ENCODE results near the gene HIRIP3.

The HIRIP3 gene

GRCh38 chr16:29959293-29959692, 36.1 kb downstream of the HIRIP3 start:
- DNase-seq (ENCODE audit: low spot score), result no peak
- TF ChIP-seq CTCF (IDR thresholded peaks at IDR 0.05; ENCODE audit: extremely low read depth, missing control alignments), result no peak

GRCh38 chr16:29958756-29959155, 36.7 kb downstream of the HIRIP3 start:
- no peak for DNase-seq (ENCODE audit: low spot score)
- no peak for TF ChIP-seq CTCF (IDR thresholded peaks at IDR 0.05; ENCODE audit: extremely low read depth, missing control alignments)

- DNase-seq (ENCODE audit: low spot score), result no peak
- TF ChIP-seq CTCF (IDR thresholded peaks at IDR 0.05; ENCODE audit: extremely low read depth, missing control alignments), result no peak
Observed at GRCh38 chr16:29951625-29952365, 43.6 kb downstream of the HIRIP3 start.

- DNase-seq (ENCODE audit: low spot score), result no peak
- no peak for TF ChIP-seq CTCF (IDR thresholded peaks at IDR 0.05; ENCODE audit: extremely low read depth, missing control alignments)
Observed at GRCh38 chr16:29950806-29951461, 44.5 kb downstream of the HIRIP3 start.

- no peak for DNase-seq (ENCODE audit: low spot score)
- TF ChIP-seq CTCF (IDR thresholded peaks at IDR 0.05; ENCODE audit: extremely low read depth, missing control alignments), result no peak
Observed at GRCh38 chr16:29947897-29948296, 47.5 kb downstream of the HIRIP3 start.

GRCh38 chr16:29943846-29944799, 51.3 kb downstream of the HIRIP3 start:
- no peak for DNase-seq (ENCODE audit: low spot score)
- no peak for TF ChIP-seq CTCF (IDR thresholded peaks at IDR 0.05; ENCODE audit: extremely low read depth, missing control alignments)

Data from GM20000 (cell line).